Cortex of kidney (tissue), 1 donor: ENCODE results near the gene IFNA14.
"Not testable (repeated sequence)": the region's sequence is repeated elsewhere in the genome, so short reads cannot be mapped to it uniquely, and the experiment has no call there.

Experiments used
- DNase-seq: peaks from one replicate; lab custom pipeline; 2025; lab: John Stamatoyannopoulos, UW

Gene IFNA14

GRCh38 chr9:21213411-21214326 lies 26.1 kb downstream of the IFNA14 start:
- not testable (repeated sequence) for DNase-seq

- not testable (repeated sequence) for DNase-seq
Observed at GRCh38 chr9:21212160-21212559, 27.6 kb downstream of the IFNA14 start.

- DNase-seq, result not testable (repeated sequence)
Observed at GRCh38 chr9:21210782-21211181, 29.0 kb downstream of the IFNA14 start.

GRCh38 chr9:21210311-21210710 lies 29.5 kb downstream of the IFNA14 start:
- no peak for DNase-seq

GRCh38 chr9:21207043-21207442 lies 32.8 kb downstream of the IFNA14 start, which contains the start of gene IFNA10:
Gene IFNA10, minus strand, starts transcription at chr9:21207143. Its CDS starts 46 bp downstream, at chr9:21207097.
- DNase-seq, result not testable (repeated sequence)

GRCh38 chr9:21205204-21205603 lies 34.6 kb downstream of the IFNA14 start:
- DNase-seq, result no peak

- not testable (repeated sequence) for DNase-seq
Observed at GRCh38 chr9:21202105-21202504, 37.7 kb downstream of the IFNA14 start, which contains the start of gene IFNA7. Gene IFNA7, minus strand, starts transcription at chr9:21202205. Its CDS starts 40 bp downstream, at chr9:21202165.

GRCh38 chr9:21194867-21195776 lies 44.7 kb downstream of the IFNA14 start:
- not testable (repeated sequence) for DNase-seq
